Measurements from ENCODE around the gene RBFOX1.

- TF ChIP-seq CTCF (conservative IDR thresholded peaks at IDR 0.05; ENCODE audit: low read length) (no peak), EZH2phosphoT487 (IDR thresholded peaks at IDR 0.05; ENCODE audit: borderline replicate concordance) (no peak)
These were observed 280.9 kb downstream of the RBFOX1 start for GRCh38 chr16:7613518-7613917.
